Hematopoietic multipotent progenitor cell treated with erythropoietin and hydrocortisone succinate and interleukin-3 and kit ligand, for 17 days (in vitro differentiated cells): ENCODE results near the gene KAT6B.

ENCODE experiments used
- DNase-seq: peaks from one replicate; pipeline ENCODE4 v3.0.0-alpha.2; 2015; ENCODE audit warnings: low spot score

Gene KAT6B

DNA sequence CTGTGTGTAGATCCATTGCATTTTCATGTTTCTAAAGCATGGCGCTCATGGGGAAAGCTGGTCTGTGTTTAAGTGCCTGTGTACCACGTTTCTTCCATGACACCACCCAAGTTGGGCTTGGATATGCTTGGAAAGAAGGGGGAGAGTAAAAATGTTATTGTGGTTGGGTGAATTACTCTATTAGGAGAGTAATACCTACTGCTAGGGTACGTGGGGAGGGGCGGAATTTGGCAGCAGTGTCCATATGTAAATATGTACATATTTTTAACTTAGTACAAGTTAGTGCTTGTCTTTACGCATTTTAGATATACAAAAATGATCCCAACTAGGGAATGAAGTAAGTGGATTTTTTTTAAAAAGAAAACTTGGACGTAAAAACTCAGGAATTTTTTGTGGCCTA is 242.1 kb downstream of the KAT6B start:
- no peak for DNase-seq

DNA sequence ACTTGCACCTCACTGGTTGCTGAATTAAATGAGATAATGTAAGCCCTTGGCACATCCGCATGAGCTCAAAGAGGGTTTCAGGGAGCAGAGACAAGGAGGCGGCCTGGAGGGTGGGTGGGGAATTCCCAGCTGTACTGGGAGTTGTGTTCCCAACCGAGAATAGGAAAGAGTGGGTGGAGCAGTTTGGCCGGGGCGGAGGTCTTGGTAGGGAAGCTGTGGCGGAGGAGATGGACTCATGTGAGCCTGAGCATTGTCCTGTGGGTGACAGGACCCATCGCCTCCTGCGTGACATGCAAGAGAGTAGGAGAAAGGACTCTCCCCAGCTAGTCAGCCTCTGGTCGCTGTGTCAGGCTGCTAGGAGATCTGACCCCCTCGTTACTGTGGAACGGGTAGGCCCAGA is 244.1 kb downstream of the KAT6B start:
- no peak for DNase-seq

GRCh38 chr10:75070961-75071428 is 244.6 kb downstream of the KAT6B start:
- DNase-seq = no peak

DNA sequence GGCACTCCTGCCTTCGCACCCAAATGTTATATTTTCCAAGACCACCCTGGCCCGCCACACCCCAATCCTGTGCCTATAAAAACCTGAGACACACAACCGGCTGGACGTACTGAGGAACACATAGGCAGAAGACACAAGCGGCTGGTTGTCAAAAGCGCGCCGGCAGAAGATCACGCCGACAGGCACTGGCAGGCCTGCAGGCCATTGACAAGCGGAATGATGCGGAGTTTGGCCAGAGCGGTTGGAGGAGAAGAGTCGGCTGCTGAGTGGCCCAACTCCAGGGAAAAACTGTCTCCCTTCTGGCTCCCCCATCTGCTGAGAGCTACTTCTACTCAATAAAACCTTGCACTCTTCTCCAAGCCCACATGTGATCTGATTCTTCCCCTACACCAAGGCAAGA is 245.4 kb downstream of the KAT6B start:
- DNase-seq = no peak

GRCh38 chr10:75072727-75073126 is 246.3 kb downstream of the KAT6B start:
- DNase-seq = no peak

DNA sequence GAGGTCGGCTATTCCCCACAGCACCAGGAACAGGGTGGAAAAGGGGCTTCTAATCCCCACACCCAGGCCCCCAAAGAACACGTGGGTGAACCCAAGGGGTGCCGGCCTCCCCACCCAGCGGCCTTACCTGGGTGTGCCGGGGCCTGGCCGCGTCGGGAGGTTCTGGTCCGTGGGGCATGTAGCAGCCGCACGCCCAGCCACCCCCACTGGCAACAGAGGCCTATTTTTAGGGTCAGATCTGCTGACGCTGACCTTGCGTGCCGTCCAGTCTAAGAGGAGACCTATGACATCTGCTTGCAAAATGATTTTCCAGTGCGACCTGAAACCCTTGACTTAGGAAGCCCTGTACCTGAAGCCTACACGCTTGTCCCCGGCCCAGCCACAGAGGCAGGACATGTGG is 247.0 kb downstream of the KAT6B start:
- DNase-seq = no peak

DNA sequence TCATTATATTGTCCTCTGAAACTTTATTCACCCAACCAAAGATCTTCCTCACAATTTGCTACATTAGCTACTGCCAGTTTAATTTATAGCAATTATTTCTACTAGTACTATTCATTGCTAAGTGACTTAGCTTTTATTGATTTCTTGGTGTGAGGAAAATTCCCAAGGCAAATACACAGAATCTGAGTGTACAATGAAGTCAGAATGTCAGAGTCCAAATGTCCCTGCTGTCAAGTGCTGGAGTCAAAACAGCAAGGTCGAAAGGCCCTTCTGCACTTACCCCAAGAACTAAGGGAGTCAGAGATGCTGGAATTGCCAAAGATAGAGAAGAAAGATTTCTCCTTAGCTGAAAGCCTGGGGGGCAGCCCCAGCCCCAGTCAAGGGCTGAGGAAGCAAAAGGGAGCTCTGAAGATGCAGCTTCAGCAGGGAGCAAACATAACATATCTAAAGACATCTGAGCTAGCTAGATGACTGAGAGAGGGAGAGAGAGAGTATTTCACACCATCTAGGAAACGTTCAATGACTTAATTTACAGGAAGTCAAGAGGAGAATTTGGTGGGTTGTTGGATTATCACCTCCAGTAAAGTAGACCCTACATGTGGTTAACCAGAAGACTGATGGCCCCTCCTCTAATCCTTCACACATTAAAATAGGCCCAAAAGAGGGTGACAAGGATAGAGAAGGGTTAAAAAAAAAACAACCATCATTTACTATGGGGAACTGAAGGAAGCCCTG is 248.5 kb downstream of the KAT6B start:
- DNase-seq = no peak

GRCh38 chr10:75076348-75076747 is 249.9 kb downstream of the KAT6B start:
- DNase-seq = no peak

GRCh38 chr10:75079436-75080083 is 253.2 kb downstream of the KAT6B start:
- DNase-seq = no peak

GRCh38 chr10:75080554-75080953 is 254.2 kb downstream of the KAT6B start:
- no peak for DNase-seq

- no peak for DNase-seq
Observed at GRCh38 chr10:75081379-75081778, 255.0 kb downstream of the KAT6B start.
